Breast epithelium (tissue), 4 donors: ENCODE measurements around the gene CPAMD8. TPM values are rescaled to one million over a fixed set of nuclear protein-coding genes. Genes with fewer than 3 reads are reported as not detected.
"Not testable (repeated sequence)": the region's sequence is repeated elsewhere in the genome, so short reads cannot be mapped to it uniquely, and the experiment has no call there.

Experiments
- DNase-seq, 2 donors: peaks; one replicate each; pipeline ENCODE4 v3.0.0-alpha.2; 2019; ENCODE audit warnings: low spot score in 2 of 2
- H3K27ac ChIP-seq, 2 donors: fragments of 200-600 bp; sonication (generic) in 1 of 2; one replicate each; pipeline ENCODE4 v1.5.1; 2016 to 2019; ENCODE audit warnings: mild to moderate bottlenecking in 1 of 2
- H3K27me3 ChIP-seq, 2 donors: fragments of 200-600 bp; sonication (generic) in 1 of 2; one replicate each; pipeline versions ENCODE4 v1.5.1 to v1.6.0; 2017 to 2019; ENCODE audit warnings: control low read depth in 1 of 2, mild to moderate bottlenecking in 1 of 2
- H3K36me3 ChIP-seq: fragments of 200-600 bp; one replicate; pipeline ENCODE4 v1.5.1; 2019
- H3K4me1 ChIP-seq, 2 donors: fragments of 200-600 bp; sonication (generic); one replicate each; pipeline ENCODE4 v1.5.1; 2016 to 2019; ENCODE audit warnings: control low read depth in 1 of 2
- H3K4me3 ChIP-seq, 3 donors: fragments of 200-600 bp; sonication (generic); 1 replicate in 2 of 3; 2 replicates in 1 of 3; pipeline ENCODE4 v1.5.1; 2016 to 2019; ENCODE audit warnings: mild to moderate bottlenecking in 3 of 3, moderate library complexity in 2 of 3
- H3K9me3 ChIP-seq, 2 donors: fragments of 200-600 bp; sonication (generic) in 1 of 2; one replicate each; pipeline ENCODE4 v1.5.1; 2016 to 2019; ENCODE audit warnings: control low read depth in 1 of 2
- POLR2A ChIP-seq: fragments of 450-650 bp; IDR thresholded peaks from one replicate; pipeline ENCODE4 v1.6.1; 2016; ENCODE audit warnings: antibody characterized with exemption, mild to moderate bottlenecking, moderate library complexity
- POLR2AphosphoS5 ChIP-seq, 3 donors: sonication (generic); formaldehyde crosslinking; IDR thresholded peaks; one replicate each; pipeline ENCODE4 v1.6.1; 2017; ENCODE audit warnings: antibody characterized with exemption in 3 of 3
- intact Hi-C: fragments of 100-400 bp; cut with DNase I; formaldehyde crosslinking; loops from one replicate; pipeline ENCODE4 v1.15.1; 2023; ENCODE audit warnings: low total_unique reads
- total RNA-seq, 3 donors: library from RNA; depleted of rRNA; stranded (reverse); fragments of >200 nt; gene quantifications; one replicate each; pipeline ENCODE4 v1.1.0, GENCODE V29; 2016
- TF ChIP-seq, protein P1 (sequence below), 3 donors: fragments of 450-650 bp; IDR thresholded peaks; one replicate each; pipeline ENCODE4 v1.5.1; 2016 to 2017; ENCODE audit warnings: antibody characterized with exemption in 3 of 3, mild to moderate bottlenecking in 3 of 3, moderate library complexity in 3 of 3

CPAMD8 gene
- total RNA-seq, 3 donors from 2014 or later = 9.5 to 24.0 (median 20.2) TPM

GRCh38 chr19:17025361-17025760 is 1.2 kb downstream of the CPAMD8 start:
- Histone ChIP-seq H3K4me3 (peak overlapping the region in 2 of 3 donors; percentile 53 to 63), H3K4me1 (peaks cover 0 to 3% of the 10 kb centered on the region in 2 donors), H3K27ac (peak overlapping the region in 1 of 2 donors; percentile 65), H3K9me3 (no peaks in the 10 kb centered on the region), H3K36me3 (no peaks in the 10 kb centered on the region), H3K27me3 (peaks cover 0 to 14% of the 10 kb centered on the region in 2 donors)
- intact Hi-C loops = loop anchor here (5.0 kb wide), 1 partner anchor 772 kb away; the partner anchor contains the start of gene B3GNT3
- no peak for TF ChIP-seq POLR2AphosphoS5 (IDR thresholded peaks at IDR 0.05)
- no peak for TF ChIP-seq POLR2A
- TF ChIP-seq, protein P1, sequence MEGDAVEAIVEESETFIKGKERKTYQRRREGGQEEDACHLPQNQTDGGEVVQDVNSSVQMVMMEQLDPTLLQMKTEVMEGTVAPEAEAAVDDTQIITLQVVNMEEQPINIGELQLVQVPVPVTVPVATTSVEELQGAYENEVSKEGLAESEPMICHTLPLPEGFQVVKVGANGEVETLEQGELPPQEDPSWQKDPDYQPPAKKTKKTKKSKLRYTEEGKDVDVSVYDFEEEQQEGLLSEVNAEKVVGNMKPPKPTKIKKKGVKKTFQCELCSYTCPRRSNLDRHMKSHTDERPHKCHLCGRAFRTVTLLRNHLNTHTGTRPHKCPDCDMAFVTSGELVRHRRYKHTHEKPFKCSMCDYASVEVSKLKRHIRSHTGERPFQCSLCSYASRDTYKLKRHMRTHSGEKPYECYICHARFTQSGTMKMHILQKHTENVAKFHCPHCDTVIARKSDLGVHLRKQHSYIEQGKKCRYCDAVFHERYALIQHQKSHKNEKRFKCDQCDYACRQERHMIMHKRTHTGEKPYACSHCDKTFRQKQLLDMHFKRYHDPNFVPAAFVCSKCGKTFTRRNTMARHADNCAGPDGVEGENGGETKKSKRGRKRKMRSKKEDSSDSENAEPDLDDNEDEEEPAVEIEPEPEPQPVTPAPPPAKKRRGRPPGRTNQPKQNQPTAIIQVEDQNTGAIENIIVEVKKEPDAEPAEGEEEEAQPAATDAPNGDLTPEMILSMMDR (IDR thresholded peaks at IDR 0.05) = no peak
- DNase-seq = peak in 1 of 2 donors; percentile 31

- H3K4me1 ChIP-seq, H3K4me3 ChIP-seq, DNase-seq, H3K36me3 ChIP-seq, H3K9me3 ChIP-seq: not testable (repeated sequence)
- Histone ChIP-seq H3K27ac (peak overlapping the region in 1 of 2 donors; percentile 65), H3K27me3 (peaks cover 0 to 14% of the 10 kb centered on the region in 2 donors)
- intact Hi-C loops = loop anchor here (5.0 kb wide), 1 partner anchor 772 kb away; the partner anchor contains the start of gene B3GNT3
Measured at GRCh38 chr19:17024941-17025340, 1.7 kb downstream of the CPAMD8 start.

DNA sequence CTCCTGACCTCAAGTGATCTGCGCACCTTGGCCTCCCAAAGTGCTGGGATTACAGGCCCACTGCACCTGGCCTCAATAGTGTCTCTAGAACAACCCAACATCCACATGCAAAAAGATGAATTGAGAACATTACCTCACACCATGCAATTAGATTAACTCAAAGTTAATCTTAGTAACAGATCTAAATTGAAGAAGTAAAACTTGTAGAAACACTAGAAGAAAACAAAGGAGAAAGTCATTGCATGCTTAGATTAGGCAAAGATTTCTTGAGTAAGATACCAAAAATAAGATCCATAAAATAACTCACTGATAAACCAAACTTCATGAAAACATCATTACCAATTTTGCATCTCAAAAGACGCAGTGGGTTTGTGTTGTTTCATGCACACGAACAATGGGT is 2.8 kb downstream of the CPAMD8 start:
- Histone ChIP-seq H3K4me3 (no peak overlapping the region), H3K27ac (no peak overlapping the region), H3K27me3 (peaks cover 0 to 14% of the 10 kb centered on the region in 2 donors), H3K36me3 (no peaks in the 10 kb centered on the region), H3K9me3 (no peaks in the 10 kb centered on the region), H3K4me1 (peaks cover 0 to 5% of the 10 kb centered on the region in 2 donors)
- no peak for DNase-seq
- TF ChIP-seq POLR2A (no peak), POLR2AphosphoS5 (IDR thresholded peaks at IDR 0.05) (no peak)
- TF ChIP-seq, protein P1 (IDR thresholded peaks at IDR 0.05) = no peak
- intact Hi-C loops = no loop called here

DNA sequence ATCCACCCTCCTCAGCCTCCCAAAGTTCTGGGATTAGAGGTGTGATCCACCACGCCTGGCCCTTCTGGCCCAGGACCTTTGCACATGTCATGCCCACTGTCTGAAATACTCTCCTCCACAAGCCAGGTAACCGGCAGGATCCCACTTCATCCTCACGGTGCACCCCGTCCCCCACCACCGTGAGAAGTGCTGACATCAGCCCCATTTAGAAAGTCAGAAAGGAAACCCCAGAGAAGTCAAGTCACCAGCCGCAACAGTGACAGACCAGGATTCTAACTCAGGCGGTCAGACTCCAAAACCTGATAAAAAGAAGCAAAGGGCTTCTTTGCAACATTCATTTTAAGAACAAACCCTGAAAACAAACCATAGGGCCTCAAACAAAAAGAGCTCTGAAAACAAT is 3.9 kb downstream of the CPAMD8 start:
- no peak for TF ChIP-seq POLR2A
- Histone ChIP-seq H3K9me3 (no peaks in the 10 kb centered on the region), H3K36me3 (no peaks in the 10 kb centered on the region), H3K4me1 (peaks cover 0 to 5% of the 10 kb centered on the region in 2 donors), H3K27me3 (peaks cover 0 to 14% of the 10 kb centered on the region in 2 donors), H3K27ac (peak overlapping the region in 1 of 2 donors; percentile 60), H3K4me3 (no peak overlapping the region)
- intact Hi-C loops = no loop called here
- DNase-seq = no peak

GRCh38 chr19:17021793-17022590 is 4.6 kb downstream of the CPAMD8 start:
- H3K27ac ChIP-seq = peak overlapping the region; percentile 25 to 60
- H3K9me3 ChIP-seq = no peaks in the 10 kb centered on the region
- H3K27me3 ChIP-seq = peaks cover 0 to 9% of the 10 kb centered on the region in 2 donors
- peaks cover 0 to 5% of the 10 kb centered on the region in 2 donors for H3K4me1 ChIP-seq
- TF ChIP-seq, protein P1 (IDR thresholded peaks at IDR 0.05) = no peak
- TF ChIP-seq POLR2A = no peak
- TF ChIP-seq POLR2AphosphoS5 (IDR thresholded peaks at IDR 0.05) = no peak
- H3K36me3 ChIP-seq = no peaks in the 10 kb centered on the region
- intact Hi-C loops = no loop called here
- peak in 1 of 2 donors; percentile 51 for DNase-seq
- no peak overlapping the region for H3K4me3 ChIP-seq

GRCh38 chr19:17021328-17021727 is 5.3 kb downstream of the CPAMD8 start:
- H3K9me3 ChIP-seq = no peaks in the 10 kb centered on the region
- intact Hi-C loops = no loop called here
- H3K36me3 ChIP-seq = no peaks in the 10 kb centered on the region
- peak overlapping the region; percentile 38 to 60 for H3K27ac ChIP-seq
- TF ChIP-seq POLR2A = no peak
- TF ChIP-seq POLR2AphosphoS5 (IDR thresholded peaks at IDR 0.05) = no peak
- TF ChIP-seq, protein P1 (IDR thresholded peaks at IDR 0.05) = no peak
- peaks cover 0 to 5% of the 10 kb centered on the region in 2 donors for H3K4me1 ChIP-seq
- peaks cover 0 to 8% of the 10 kb centered on the region in 2 donors for H3K27me3 ChIP-seq
- no peak for DNase-seq
- H3K4me3 ChIP-seq = no peak overlapping the region
